Stimulated activated CD8-positive, alpha-beta memory T cell treated with anti-CD3 and anti-CD28 coated beads, Interleukin-7, amount 100 ng/mL, for 1 hour (primary cell): ENCODE results near the gene PSKH1.
"Not testable (repeated sequence)": the region's sequence is repeated elsewhere in the genome, so short reads cannot be mapped to it uniquely, and the experiment has no call there.

ENCODE experiments used
- DNase-seq, 2 donors: peaks; one replicate each; pipeline ENCODE4 v3.0.0-alpha.2; 2020; ENCODE audit warnings: low read depth in 2 of 2

The PSKH1 gene

GRCh38 chr16:67892899-67893742 is at the start of gene PSKH1:
Gene PSKH1, plus strand, starts transcription at chr16:67893254. Its CDS starts 15,496 bp downstream, at chr16:67908750.
- DNase-seq: peak; percentile 81 to 85

GRCh38 chr16:67843343-67843765 is 49.7 kb upstream of the PSKH1 start:
- DNase-seq: no peak

- no peak for DNase-seq
These were observed 48.6 kb upstream of the PSKH1 start for GRCh38 chr16:67844497-67844896.

- DNase-seq: no peak
These were observed 47.6 kb upstream of the PSKH1 start for GRCh38 chr16:67845291-67846062.

- DNase-seq: no peak
These were observed 47.1 kb upstream of the PSKH1 start for GRCh38 chr16:67846063-67846319.

- DNase-seq: peak; percentile 88 to 89
These were observed 46.6 kb upstream of the PSKH1 start, which contains the start of gene NUTF2 for GRCh38 chr16:67846320-67847063. Gene NUTF2, plus strand, starts transcription at chr16:67846933. Its CDS starts 18,198 bp downstream, at chr16:67865131.

- DNase-seq: no peak
These were observed 45.8 kb upstream of the PSKH1 start, which contains the start of gene CENPT for GRCh38 chr16:67847064-67847861. Gene CENPT, minus strand, starts transcription at chr16:67847693. Its CDS starts 13,834 bp downstream, at chr16:67833859.

- no peak for DNase-seq
These were observed 44.9 kb upstream of the PSKH1 start for GRCh38 chr16:67848118-67848517.

GRCh38 chr16:67853670-67854069 is 39.4 kb upstream of the PSKH1 start:
- no peak for DNase-seq

GRCh38 chr16:67855789-67856188 is 37.3 kb upstream of the PSKH1 start:
- DNase-seq: no peak

- no peak for DNase-seq
These were observed 36.0 kb upstream of the PSKH1 start for GRCh38 chr16:67856927-67857546.

- DNase-seq: no peak
These were observed 35.4 kb upstream of the PSKH1 start for GRCh38 chr16:67857547-67858233.

GRCh38 chr16:67858500-67858899 is 34.6 kb upstream of the PSKH1 start:
- no peak for DNase-seq

GRCh38 chr16:67860589-67861398 is 32.3 kb upstream of the PSKH1 start:
- DNase-seq: no peak

GRCh38 chr16:67861877-67862276 is 31.2 kb upstream of the PSKH1 start:
- DNase-seq: no peak

GRCh38 chr16:67862623-67863583 is 30.2 kb upstream of the PSKH1 start:
- no peak for DNase-seq

- DNase-seq: not testable (repeated sequence)
These were observed 29.0 kb upstream of the PSKH1 start for GRCh38 chr16:67864044-67864443.

GRCh38 chr16:67864594-67864993 is 28.5 kb upstream of the PSKH1 start:
- no peak for DNase-seq
